Activated CD8-positive, alpha-beta T cell treated with anti-CD3 and anti-CD28 coated beads for 36 hours (primary cell): ENCODE data around the gene CLTRN. TPM values are rescaled to one million over a fixed set of nuclear protein-coding genes. Genes with fewer than 3 reads are reported as not detected.

Experiments used
- ATAC-seq: fragments of 200-7000 bp; cut with Tn5 transposase; one replicate; pipeline ENCODE4 v1.10.0; 2021; ENCODE audit warnings: mild to moderate bottlenecking, moderate library complexity
- CTCF ChIA-PET: fragments of 350-600 bp; sonication (Branson Sonifier 250); formaldehyde crosslinking; loops from one replicate; lab custom pipeline; 2021; ENCODE audit warnings: antibody characterized with exemption; lab: Charles Lee
- POLR2A ChIA-PET: fragments of 350-600 bp; sonication (Branson Sonifier 250); formaldehyde crosslinking; loops from one replicate; lab custom pipeline; 2021; ENCODE audit warnings: antibody characterized with exemption; lab: Charles Lee
- DNase-seq: peaks from one replicate; pipeline ENCODE4 v3.0.0-alpha.2; 2020
- H3K27ac Mint-ChIP-seq: one replicate; pipeline ENCODE4 v1.8.0; 2021; ENCODE audit warnings: mild to moderate bottlenecking, mixed read lengths
- H3K27me3 Mint-ChIP-seq: one replicate; pipeline ENCODE4 v1.8.0; 2021; ENCODE audit warnings: mixed read lengths
- H3K36me3 Mint-ChIP-seq: one replicate; pipeline ENCODE4 v1.8.0; 2021; ENCODE audit warnings: low read depth, mixed read lengths
- H3K4me1 Mint-ChIP-seq: one replicate; pipeline ENCODE4 v1.8.0; 2021; ENCODE audit warnings: low read depth, mixed read lengths
- H3K4me3 Mint-ChIP-seq: one replicate; pipeline ENCODE4 v1.8.0; 2021; ENCODE audit warnings: mild to moderate bottlenecking, moderate library complexity, mixed read lengths
- H3K9me3 Mint-ChIP-seq: one replicate; pipeline ENCODE4 v1.8.0; 2021; ENCODE audit warnings: mixed read lengths
- CTCF ChIP-seq: fragments of 200-600 bp; IDR thresholded peaks from one replicate; pipeline ENCODE4 v1.8.0; 2022; ENCODE audit warnings: antibody characterized with exemption, mild to moderate bottlenecking
- intact Hi-C: fragments of 100-400 bp; cut with micrococcal nuclease; formaldehyde crosslinking; loops from one replicate; pipeline ENCODE4 v1.10.0; 2022
- total RNA-seq, 2 experiments: library from RNA; stranded (reverse); gene quantifications; one replicate each; pipeline ENCODE4 v1.2.3, GENCODE V29; 2021

Gene CLTRN
- total RNA-seq, 2 experiments from 2014 or later: 0.38 to 0.58 TPM

- Mint-ChIP-seq H3K4me3 (no peak within 1 kb of the TSS), H3K27me3 (peaks cover 3% of the 10 kb centered on the region), H3K4me1 (no peaks in the 10 kb centered on the region), H3K9me3 (no peaks in the 10 kb centered on the region), H3K27ac (no peak within 1 kb of the TSS), H3K36me3 (no peaks in the 10 kb centered on the region)
- ChIA-PET CTCF (no interaction called here), POLR2A (no interaction called here)
- DNase-seq (no peak), ATAC-seq (no peak)
- intact Hi-C loops: no loop called here
- TF ChIP-seq CTCF: no peak
Observed at GRCh38 chrX:15600745-15601144, 63.9 kb downstream of the CLTRN start, which contains the start of gene ACE2. Gene ACE2, minus strand, starts transcription at chrX:15600960. Its CDS starts 49 bp downstream, at chrX:15600911.

- POLR2A ChIA-PET: no interaction called here
- no peaks in the 10 kb centered on the region for H3K36me3 Mint-ChIP-seq
- no peaks in the 10 kb centered on the region for H3K9me3 Mint-ChIP-seq
- ATAC-seq (no peak), DNase-seq (no peak)
- H3K4me1 Mint-ChIP-seq: no peaks in the 10 kb centered on the region
- no peak overlapping the region for H3K4me3 Mint-ChIP-seq
- intact Hi-C loops: no loop called here
- CTCF ChIA-PET: no interaction called here
- peaks cover 3% of the 10 kb centered on the region for H3K27me3 Mint-ChIP-seq
- H3K27ac Mint-ChIP-seq: no peak overlapping the region
- TF ChIP-seq CTCF: no peak
Observed at GRCh38 chrX:15600049-15600448, 64.6 kb downstream of the CLTRN start.

- intact Hi-C loops: no loop called here
- ATAC-seq (no peak), DNase-seq (no peak)
- Mint-ChIP-seq H3K36me3 (no peaks in the 10 kb centered on the region), H3K27ac (no peak overlapping the region), H3K9me3 (no peaks in the 10 kb centered on the region), H3K4me3 (no peak overlapping the region), H3K4me1 (no peaks in the 10 kb centered on the region), H3K27me3 (peaks cover 3% of the 10 kb centered on the region)
- no peak for TF ChIP-seq CTCF
- ChIA-PET POLR2A (no interaction called here), CTCF (interaction anchor here (0.6 kb wide), 1 partner anchor 226 kb away, joined by 3 read pairs; no protein-coding TSS in a partner anchor)
Observed at GRCh38 chrX:15599461-15599860, 65.1 kb downstream of the CLTRN start.

- H3K27ac Mint-ChIP-seq: no peak overlapping the region
- H3K27me3 Mint-ChIP-seq: peaks cover 3% of the 10 kb centered on the region
- TF ChIP-seq CTCF: no peak
- no peaks in the 10 kb centered on the region for H3K36me3 Mint-ChIP-seq
- ATAC-seq (no peak), DNase-seq (no peak)
- no peak overlapping the region for H3K4me3 Mint-ChIP-seq
- POLR2A ChIA-PET: no interaction called here
- intact Hi-C loops: no loop called here
- H3K9me3 Mint-ChIP-seq: no peaks in the 10 kb centered on the region
- H3K4me1 Mint-ChIP-seq: no peaks in the 10 kb centered on the region
- CTCF ChIA-PET: no interaction called here
Observed at GRCh38 chrX:15598026-15598425, 66.6 kb downstream of the CLTRN start.

GRCh38 chrX:15594371-15594770 lies 70.2 kb downstream of the CLTRN start:
- TF ChIP-seq CTCF: no peak
- Mint-ChIP-seq H3K9me3 (no peaks in the 10 kb centered on the region), H3K36me3 (no peaks in the 10 kb centered on the region), H3K27me3 (peaks cover 9% of the 10 kb centered on the region), H3K27ac (no peak overlapping the region), H3K4me1 (no peaks in the 10 kb centered on the region), H3K4me3 (no peak overlapping the region)
- ChIA-PET CTCF (no interaction called here), POLR2A (no interaction called here)
- no peak for DNase-seq
- ATAC-seq: no peak
- intact Hi-C loops: no loop called here
